Thyroid gland (tissue), 4 donors: ENCODE data around the gene FCRL4. TPM values are rescaled to one million over a fixed set of nuclear protein-coding genes. Genes with fewer than 3 reads are reported as not detected.

Experiments
- DNase-seq, 2 donors: peaks; one replicate each; pipeline ENCODE4 v3.0.0-alpha.2; 2019
- H3K27ac ChIP-seq, 3 donors: fragments of 200-600 bp; sonication (generic); 1 replicate in 2 of 3; 2 replicates in 1 of 3; pipeline ENCODE4 v1.5.1; 2016 to 2019; ENCODE audit warnings: mild to moderate bottlenecking in 1 of 3, moderate library complexity in 1 of 3
- H3K27me3 ChIP-seq: fragments of 200-600 bp; sonication (generic); one replicate; pipeline ENCODE4 v1.5.1; 2019
- H3K36me3 ChIP-seq, 2 donors: fragments of 200-600 bp; sonication (generic); one replicate each; pipeline ENCODE4 v1.5.1; 2016 to 2019
- H3K4me1 ChIP-seq, 2 donors: fragments of 200-600 bp; sonication (generic); one replicate each; pipeline ENCODE4 v1.5.1; 2017 to 2019
- H3K4me3 ChIP-seq, 3 donors: fragments of 200-600 bp; sonication (generic); replicated peaks in 1 of 3; 1 replicate in 2 of 3; 2 replicates in 1 of 3; pipeline ENCODE4 v1.5.1; 2016; ENCODE audit warnings: mild to moderate bottlenecking in 1 of 3
- H3K9me3 ChIP-seq: fragments of 200-600 bp; sonication (generic); one replicate; pipeline ENCODE4 v1.5.1; 2017
- POLR2A ChIP-seq, 2 donors: fragments of 450-650 bp; IDR thresholded peaks; one replicate each; pipeline ENCODE4 v1.6.1; 2017; ENCODE audit warnings: antibody characterized with exemption in 2 of 2, mild to moderate bottlenecking in 2 of 2, moderate library complexity in 1 of 2
- WGBS, 2 donors: methylation state at CpG; one replicate each; pipeline ENCODE4 v1.1.5; 2017; 5-methylcytosine and 5-hydroxymethylcytosine counted together
- intact Hi-C: fragments of 100-400 bp; cut with DNase I; formaldehyde crosslinking; loops from one replicate; pipeline ENCODE4 v1.15.1; 2023
- total RNA-seq, 4 donors: library from RNA; depleted of rRNA; stranded (reverse); fragments of >200 nt; gene quantifications; one replicate each; pipeline ENCODE4 v1.2.3, GENCODE V29; 2016
- TF ChIP-seq, protein P1 (sequence below), 6 experiments: fragments of 200-600 bp in 3 of 6; fragments of 450-650 bp in 3 of 6; sonication (generic) in 3 of 6; IDR thresholded peaks; one replicate each; pipeline ENCODE4 v1.5.1; 2016 to 2019; ENCODE audit warnings: antibody characterized with exemption in 6 of 6, mild to moderate bottlenecking in 2 of 6, inconsistent platforms in 1 of 6, moderate library complexity in 1 of 6

The FCRL4 gene
- not detected for total RNA-seq

DNA sequence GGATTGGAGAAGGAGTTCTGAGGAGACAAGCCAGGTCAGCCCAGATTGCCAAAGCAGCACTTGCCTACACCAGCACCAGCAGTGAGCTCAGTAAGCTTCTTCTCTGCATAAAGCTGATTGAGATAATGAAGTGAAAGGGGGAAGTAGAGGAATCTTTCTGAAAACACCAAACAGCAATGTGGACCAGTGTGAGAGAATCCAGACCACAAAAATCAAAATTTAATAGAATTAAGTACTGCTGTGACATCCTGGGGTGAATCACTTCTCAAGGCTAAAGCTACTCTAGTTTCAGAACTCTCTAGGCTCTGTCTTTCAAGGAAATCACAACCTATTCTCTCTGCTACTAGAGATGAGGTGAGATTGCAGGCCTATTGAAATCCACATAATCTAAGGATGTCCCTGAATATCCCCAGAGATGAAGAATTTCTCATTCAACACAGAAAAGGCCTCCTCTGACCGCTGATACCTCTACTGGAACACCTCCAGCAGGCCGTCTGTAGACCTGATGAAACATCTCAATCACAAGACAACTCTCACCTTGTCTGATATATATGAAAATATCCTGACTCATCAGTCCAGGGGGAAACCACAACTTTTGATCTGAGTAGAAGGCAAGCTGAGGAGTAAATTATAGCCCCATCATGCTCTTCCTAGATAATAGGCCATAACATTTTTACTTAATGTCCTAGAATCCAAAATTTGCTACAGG, at the start of gene FCRL4:
Gene FCRL4, minus strand, starts transcription at position 127 of the 709 bp plus-strand sequence. CDS start 141 bp downstream, outside the sequence.
- Histone ChIP-seq H3K9me3 (no peaks in the 10 kb centered on the region), H3K27me3 (no peaks in the 10 kb centered on the region), H3K4me1 (no peaks in the 10 kb centered on the region), H3K4me3 (no peak within 1 kb of the TSS), H3K36me3 (no peaks in the 10 kb centered on the region), H3K27ac (no peak within 1 kb of the TSS)
- DNase-seq, result no peak
- TF ChIP-seq, protein P1, sequence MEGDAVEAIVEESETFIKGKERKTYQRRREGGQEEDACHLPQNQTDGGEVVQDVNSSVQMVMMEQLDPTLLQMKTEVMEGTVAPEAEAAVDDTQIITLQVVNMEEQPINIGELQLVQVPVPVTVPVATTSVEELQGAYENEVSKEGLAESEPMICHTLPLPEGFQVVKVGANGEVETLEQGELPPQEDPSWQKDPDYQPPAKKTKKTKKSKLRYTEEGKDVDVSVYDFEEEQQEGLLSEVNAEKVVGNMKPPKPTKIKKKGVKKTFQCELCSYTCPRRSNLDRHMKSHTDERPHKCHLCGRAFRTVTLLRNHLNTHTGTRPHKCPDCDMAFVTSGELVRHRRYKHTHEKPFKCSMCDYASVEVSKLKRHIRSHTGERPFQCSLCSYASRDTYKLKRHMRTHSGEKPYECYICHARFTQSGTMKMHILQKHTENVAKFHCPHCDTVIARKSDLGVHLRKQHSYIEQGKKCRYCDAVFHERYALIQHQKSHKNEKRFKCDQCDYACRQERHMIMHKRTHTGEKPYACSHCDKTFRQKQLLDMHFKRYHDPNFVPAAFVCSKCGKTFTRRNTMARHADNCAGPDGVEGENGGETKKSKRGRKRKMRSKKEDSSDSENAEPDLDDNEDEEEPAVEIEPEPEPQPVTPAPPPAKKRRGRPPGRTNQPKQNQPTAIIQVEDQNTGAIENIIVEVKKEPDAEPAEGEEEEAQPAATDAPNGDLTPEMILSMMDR (IDR thresholded peaks at IDR 0.05), result no peak
- no peak for TF ChIP-seq POLR2A (IDR thresholded peaks at IDR 0.05)
- 91 to 96% methylated on average over 2 of the region's 2 CpGs for WGBS, 2 donors
- intact Hi-C loops, result no loop called here

DNA sequence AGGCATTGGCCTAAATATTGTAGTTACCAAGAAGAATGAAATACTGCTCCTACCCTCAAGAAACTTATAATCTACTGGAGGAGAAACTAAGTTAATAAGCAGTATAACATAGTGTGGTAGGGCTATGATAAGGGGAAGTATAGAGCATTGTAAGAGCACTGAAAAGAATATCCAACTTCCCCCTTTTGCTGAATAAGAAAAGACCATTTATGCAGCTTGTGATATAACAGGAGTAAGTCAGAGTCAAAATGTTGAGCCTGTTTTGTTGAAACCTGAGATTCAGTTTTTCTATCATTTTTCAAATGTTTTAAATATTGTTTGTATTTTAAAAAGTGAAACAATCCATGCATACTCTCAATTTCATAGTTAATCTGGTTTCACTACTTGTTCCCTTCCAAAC, 48.3 kb upstream of the FCRL4 start:
- H3K27ac ChIP-seq, result no peak overlapping the region
- no peaks in the 10 kb centered on the region for H3K36me3 ChIP-seq
- intact Hi-C loops, result no loop called here
- H3K4me3 ChIP-seq, result no peak overlapping the region
- H3K4me1 ChIP-seq, result no peaks in the 10 kb centered on the region
- DNase-seq, result no peak
- H3K9me3 ChIP-seq, result no peaks in the 10 kb centered on the region
- TF ChIP-seq, protein P1 (IDR thresholded peaks at IDR 0.05), result no peak
- TF ChIP-seq POLR2A (IDR thresholded peaks at IDR 0.05), result no peak
- no peaks in the 10 kb centered on the region for H3K27me3 ChIP-seq

DNA sequence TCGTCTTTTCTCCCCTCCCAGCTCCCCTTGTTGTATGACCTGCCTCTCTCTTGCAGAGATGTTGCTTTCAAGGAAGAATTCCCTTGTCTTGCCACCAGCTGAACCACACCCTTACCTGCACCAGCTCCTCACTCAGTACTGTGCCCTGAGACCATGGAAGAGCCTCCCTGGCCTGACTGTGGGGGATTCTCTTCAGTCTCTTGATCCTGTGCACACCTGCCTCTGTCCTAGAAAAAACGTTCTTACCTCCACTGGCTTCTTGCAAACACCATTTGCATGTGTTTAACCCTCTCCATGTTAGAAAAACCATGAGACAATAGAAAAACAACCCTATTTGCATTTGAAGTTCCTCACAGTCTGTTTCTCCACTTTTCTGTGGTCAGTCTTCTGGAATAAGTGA, 43.3 kb upstream of the FCRL4 start:
- no peak for TF ChIP-seq POLR2A (IDR thresholded peaks at IDR 0.05)
- TF ChIP-seq, protein P1 (IDR thresholded peaks at IDR 0.05), result no peak

DNA sequence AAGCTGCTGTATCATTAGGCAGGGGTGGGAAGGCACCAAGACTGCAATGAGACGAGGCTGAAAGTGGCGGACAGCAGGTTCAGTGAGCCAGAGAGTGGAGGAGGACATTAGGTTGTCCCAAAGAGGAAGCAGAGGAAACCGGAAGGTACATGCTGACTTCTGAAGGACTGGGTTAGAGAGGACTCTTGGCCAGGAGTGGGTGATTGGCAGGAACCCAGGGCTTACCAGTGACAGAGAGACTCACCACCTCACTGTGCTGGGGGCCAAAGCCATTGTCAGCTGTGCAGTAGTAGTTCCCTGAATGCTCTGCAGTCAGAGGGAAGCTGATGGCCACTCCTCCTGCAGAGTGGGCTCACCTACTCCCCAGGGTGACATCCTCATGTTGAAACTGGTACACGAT, 41.9 kb upstream of the FCRL4 start:
- TF ChIP-seq, protein P1 (IDR thresholded peaks at IDR 0.05), result no peak
- TF ChIP-seq POLR2A (IDR thresholded peaks at IDR 0.05), result no peak
- DNase-seq, result peak; percentile 58 to 63
- Histone ChIP-seq H3K4me1 (peaks cover 0 to 6% of the 10 kb centered on the region in 2 donors), H3K9me3 (no peaks in the 10 kb centered on the region), H3K27me3 (no peaks in the 10 kb centered on the region), H3K4me3 (no peak overlapping the region), H3K27ac (no peak overlapping the region), H3K36me3 (no peaks in the 10 kb centered on the region)
- intact Hi-C loops, result no loop called here
- 26 to 27% methylated on average over 4 of the region's 4 CpGs for WGBS, 2 donors

More for the DNA sequence above, 43.3 kb upstream of the FCRL4 start:
- intact Hi-C loops, result no loop called here
- no peak overlapping the region for H3K27ac ChIP-seq
- no peak overlapping the region for H3K4me3 ChIP-seq
- H3K4me1 ChIP-seq, result peaks cover 0 to 6% of the 10 kb centered on the region in 2 donors
- no peaks in the 10 kb centered on the region for H3K27me3 ChIP-seq
- no peaks in the 10 kb centered on the region for H3K9me3 ChIP-seq
- 50 to 64% methylated on average over 2 of the region's 2 CpGs for WGBS, 2 donors
- H3K36me3 ChIP-seq, result no peaks in the 10 kb centered on the region
- no peak for DNase-seq

DNA sequence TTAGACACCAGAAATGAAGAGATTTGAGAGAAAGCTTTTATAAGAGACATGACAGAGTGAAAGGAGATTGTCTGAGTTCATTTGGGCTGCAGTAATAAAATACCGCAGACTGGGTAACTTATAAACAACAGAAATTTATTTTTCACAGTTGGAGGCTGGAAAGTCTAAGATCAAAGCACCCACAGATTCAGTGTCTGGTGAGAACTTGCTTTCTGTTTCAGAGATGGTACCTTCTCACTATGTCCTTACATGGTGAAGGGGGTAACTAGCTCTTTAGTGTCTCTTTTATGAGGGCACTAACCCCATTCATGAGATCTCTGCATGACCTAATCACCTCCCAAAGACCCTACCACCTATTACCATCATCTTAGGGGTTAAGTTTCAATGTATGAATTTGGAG, 30.9 kb upstream of the FCRL4 start:
- H3K27ac ChIP-seq, result no peak overlapping the region
- intact Hi-C loops, result no loop called here
- no peaks in the 10 kb centered on the region for H3K27me3 ChIP-seq
- TF ChIP-seq, protein P1 (IDR thresholded peaks at IDR 0.05), result no peak
- TF ChIP-seq POLR2A (IDR thresholded peaks at IDR 0.05), result no peak
- no peaks in the 10 kb centered on the region for H3K4me1 ChIP-seq
- 90 to 92% methylated on average over 1 of the region's 1 CpG for WGBS, 2 donors
- no peak overlapping the region for H3K4me3 ChIP-seq
- DNase-seq, result no peak
- no peaks in the 10 kb centered on the region for H3K9me3 ChIP-seq
- H3K36me3 ChIP-seq, result no peaks in the 10 kb centered on the region
